OCI-M1 (cell line): Measurements from ENCODE around the gene TRPC5OS.

Experiments
- DNase-seq: peaks from one replicate; lab custom pipeline; 2025; lab: John Stamatoyannopoulos, UW

The TRPC5OS gene

DNA sequence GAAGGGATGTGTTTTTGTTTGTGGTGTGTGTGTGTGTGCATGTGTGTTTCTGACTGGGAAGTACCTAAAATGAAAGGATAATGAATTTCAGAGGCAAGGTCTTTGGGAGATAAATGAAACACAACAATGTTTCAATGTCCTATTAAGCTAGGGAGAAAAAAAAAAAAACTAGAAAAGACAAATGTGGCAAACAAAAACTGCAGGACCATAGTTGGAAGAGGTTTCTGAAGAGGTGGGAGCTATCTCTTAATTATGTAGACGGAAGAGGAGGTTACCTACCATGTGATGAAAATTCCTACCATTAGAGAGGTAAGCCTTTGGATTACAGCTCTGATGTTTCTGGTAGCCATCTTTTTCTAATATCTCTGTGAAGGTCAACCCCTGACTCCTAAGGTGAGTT is at the start of gene TRPC5OS:
TSS of gene TRPC5OS (plus strand) at position 301 of the 400 bp plus-strand sequence. CDS start 25,669 bp downstream, outside the sequence.
- DNase-seq = no peak

DNA sequence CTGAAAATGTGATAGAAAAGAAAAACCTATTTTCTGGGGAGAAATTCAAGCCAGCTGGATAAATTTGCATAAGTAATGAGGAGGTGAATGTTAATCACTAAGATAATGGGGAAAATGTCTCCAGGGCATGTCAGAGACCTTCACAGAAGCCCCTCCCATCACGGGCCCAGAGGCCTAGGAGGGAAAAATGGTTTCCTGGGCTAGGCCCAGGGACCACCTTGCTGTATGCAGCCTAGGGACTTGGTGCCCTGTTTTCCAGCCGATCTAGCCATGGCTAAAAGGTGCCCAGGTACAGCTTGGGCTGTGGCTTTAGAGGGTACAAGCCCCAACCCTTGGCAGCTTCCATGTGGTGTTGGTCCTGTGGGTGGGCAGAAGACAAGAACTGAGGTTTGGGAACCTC is 46.6 kb upstream of the TRPC5OS start:
- no peak for DNase-seq

DNA sequence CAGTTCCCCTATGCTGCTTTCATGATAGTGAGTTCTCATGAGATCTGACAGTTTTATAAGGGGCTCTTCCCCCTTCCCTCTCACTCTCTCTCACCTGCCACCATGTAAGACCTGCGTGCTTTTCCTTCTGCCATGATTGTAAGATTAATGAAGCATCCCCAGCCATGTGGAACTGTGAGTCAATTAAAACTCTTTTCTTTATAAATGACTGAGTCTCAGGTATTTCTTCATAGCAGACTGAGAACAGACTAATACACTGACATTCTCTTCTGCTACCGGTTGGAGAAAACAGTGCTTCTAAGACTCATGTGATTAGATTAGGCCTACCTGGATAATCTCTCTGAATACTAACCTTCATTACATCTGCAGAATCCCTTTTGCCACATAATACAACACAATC is 45.4 kb upstream of the TRPC5OS start:
- no peak for DNase-seq

DNA sequence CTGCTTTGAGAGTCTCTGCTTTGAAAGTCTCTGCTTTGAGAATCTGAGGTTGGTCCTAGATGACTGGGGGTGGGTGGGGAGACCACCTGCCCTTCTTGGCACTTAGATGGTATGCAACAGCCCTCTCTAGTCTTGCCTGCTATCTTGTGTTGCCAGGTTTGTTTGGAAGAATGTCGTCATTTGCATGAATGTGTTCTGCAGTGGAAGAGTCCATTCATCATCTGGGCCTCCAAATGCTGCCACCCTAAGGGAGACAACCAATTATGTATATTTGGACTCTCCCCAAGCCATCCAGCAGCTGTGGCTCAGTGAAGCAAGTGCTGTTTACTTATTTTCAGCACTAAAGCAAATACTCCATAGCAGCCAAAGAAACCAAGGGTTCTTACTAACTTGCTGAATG is 44.6 kb upstream of the TRPC5OS start:
- DNase-seq = no peak

DNA sequence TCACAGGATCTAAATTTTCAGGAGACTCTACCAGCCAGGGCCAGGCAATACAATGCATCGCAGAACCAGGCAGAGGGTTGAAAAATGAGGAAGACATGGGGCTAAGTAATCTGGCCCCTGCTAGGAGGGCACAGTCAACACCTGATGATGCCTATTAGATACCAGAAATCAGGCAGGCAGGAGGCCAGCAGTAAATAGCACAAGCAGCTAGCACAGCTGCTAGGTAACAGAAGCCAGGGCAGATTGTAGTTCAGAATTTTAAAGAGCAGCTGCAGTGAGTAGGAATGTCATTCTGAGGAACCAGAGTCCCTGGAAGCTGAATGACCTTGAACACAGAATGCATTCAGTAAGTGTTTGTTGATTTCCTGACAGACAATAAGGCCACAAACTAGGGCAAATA is 38.8 kb upstream of the TRPC5OS start:
- DNase-seq = no peak

DNA sequence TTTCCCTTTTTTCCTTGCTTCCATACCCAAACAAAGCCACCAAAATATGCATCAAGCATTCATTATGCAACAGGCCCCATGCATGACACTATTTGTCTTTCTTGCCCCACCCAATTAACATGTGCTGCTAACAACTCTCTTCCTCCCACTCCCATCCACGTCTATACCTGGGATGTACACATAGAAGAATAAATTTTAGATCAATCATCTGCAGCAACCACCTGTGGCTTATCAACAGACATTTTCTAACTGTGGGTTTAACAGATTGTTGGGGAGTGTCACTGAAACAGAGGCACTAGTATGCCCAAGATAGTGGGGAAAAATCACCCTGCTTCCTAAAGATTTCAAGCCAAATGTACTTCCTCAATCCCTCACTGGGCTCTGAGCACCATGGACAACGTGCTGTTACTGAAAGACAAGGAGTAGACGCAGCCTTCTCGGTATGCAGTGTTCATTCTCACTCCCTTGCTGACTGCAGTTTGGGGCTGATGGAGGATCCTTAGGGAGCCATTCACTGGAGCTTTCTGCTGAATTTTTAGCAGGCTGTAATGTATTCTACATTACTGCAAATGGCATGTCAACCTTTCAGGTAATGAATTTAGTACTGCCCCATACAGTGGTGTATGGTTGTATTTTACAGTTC is 28.4 kb upstream of the TRPC5OS start:
- no peak for DNase-seq

DNA sequence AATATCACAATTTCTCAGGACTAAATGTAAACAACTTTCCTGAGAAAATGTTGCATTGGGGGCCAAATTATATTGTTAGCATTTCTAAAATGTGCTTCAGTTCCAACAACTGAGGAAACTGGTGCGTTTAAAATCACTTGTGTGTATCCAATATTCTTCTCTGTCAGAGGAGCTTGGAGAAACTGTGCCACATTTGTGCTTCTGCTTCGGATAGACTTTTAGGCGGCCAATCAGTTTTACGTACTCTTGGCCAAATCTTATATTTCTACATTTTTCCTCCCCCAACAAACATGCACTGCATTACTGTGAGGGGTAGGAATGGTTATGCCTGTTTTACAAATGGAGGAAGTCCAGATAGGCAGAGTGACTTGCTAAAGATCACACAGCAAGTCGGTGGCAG is 27.4 kb upstream of the TRPC5OS start:
- no peak for DNase-seq

DNA sequence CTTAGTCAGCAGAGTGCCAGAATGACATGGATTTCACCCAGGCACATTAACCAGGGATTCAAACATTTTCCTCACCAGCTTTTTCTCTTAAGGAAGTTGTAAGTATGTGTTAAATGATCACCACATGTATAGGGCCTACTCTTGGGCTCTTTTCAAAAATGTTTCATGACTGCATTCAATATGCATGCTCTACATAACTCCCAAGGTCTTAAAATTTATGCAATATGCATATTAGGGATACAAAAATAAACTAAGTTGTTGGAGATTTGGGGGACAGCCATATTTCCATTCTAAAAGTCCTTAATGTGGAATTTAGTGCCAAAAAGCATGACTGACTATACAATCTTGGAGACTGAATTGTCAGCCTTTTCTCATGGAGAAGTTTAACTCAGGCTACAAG is 25.0 kb upstream of the TRPC5OS start:
- DNase-seq = no peak

DNA sequence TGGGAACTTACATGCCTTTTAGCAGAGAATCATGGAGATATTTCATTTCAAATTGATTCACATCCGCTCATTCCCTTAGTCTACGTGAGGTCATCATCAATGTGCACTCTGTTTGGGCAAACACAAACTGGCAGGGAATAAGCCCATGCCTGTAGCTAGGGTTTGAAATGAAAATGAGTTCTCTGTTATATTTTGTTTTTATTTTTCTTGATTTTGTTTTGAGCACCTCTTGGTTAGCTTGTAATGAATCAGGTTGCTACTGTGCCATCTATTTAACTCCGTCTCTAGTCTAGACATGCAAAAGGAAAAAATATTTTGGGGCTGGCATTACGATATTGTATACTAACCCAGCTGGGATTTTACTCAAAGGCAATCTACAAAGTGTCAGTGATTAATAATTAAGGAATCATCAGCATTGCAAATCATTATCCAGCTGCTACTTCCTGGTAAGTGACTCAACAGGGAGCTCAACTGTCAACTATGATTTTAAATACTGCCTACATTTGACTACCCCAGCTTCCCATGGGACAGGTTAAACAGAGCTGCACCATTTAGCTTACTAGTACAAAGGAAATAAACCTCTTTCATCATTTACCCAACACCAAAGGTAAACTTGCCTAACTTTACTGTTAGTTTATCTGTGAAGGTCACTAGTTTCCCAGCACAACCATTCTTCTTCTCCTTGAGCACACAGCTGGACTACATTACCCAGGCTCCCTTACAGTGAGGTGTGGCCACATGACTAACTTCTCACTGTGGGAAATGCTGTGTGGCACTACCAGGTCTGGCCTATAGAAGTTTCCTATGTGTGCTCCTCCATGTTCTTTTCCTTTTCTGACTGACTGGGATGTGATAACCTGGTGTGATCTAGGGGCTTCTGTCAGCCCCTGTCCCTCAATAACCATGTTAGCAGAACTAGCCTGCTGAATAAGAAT is 21.2 kb upstream of the TRPC5OS start:
- DNase-seq = no peak

DNA sequence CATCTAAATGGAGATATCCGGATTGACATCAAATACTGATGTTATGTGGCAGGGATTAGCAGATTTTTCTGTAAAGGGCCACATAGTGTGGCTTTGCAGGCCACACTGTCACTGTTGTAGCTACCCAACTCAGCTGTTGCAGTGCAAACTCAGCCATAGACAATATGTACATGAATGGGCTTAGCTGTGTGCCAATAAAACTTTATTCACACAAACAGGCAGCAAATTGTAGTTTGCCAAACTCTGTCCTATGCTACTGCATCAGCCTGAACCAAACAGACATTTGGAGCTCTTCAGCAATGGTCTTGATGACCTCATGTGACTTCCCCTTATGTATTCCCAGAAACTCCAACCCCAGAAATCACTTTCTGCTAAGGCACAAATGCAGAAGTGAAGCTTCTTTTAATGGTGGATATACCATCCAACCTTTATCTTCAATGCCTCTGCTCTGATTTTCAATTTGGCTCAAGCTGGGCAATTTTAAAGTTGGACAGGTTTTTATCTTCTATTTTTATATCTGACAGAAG is 18.4 kb upstream of the TRPC5OS start:
- peak; percentile 45 for DNase-seq

DNA sequence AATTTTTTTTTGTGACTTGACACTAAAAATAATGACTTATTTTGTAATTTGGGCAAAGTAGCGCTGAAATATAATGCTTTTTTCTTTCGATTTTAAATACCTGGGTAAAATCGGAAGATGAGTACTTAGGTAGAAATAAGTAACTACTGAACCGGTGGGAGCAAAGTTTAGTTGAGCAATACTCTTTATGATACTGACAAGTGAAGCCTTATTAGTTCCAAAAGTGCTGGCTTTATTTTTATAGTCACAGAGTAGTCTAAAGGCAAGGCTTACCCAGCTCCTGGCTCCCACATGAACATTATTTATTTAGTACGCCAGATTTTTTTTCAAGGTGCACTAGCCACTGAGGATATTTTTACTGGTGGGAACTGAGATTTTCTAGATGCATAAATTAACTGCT is 14.4 kb upstream of the TRPC5OS start:
- no peak for DNase-seq

DNA sequence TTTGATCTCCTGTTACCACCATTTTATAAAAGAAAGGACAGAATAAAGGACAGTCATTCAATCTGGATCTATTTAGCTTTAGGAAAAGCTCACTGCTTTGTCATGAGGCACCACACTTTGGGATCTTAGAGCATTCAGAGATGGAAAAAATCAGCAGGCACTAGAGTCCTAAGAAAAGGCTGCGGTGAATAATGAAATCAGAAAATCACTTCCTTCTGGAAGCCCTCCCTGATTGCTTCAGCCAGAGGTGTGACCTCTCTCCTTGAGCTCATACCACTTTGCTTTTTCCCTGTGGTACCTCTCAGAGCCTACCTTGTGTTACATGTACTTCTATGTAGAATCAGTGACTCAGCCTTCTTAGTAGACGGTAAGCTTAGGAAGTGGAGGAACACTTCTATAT is 8.7 kb upstream of the TRPC5OS start:
- DNase-seq = no peak

DNA sequence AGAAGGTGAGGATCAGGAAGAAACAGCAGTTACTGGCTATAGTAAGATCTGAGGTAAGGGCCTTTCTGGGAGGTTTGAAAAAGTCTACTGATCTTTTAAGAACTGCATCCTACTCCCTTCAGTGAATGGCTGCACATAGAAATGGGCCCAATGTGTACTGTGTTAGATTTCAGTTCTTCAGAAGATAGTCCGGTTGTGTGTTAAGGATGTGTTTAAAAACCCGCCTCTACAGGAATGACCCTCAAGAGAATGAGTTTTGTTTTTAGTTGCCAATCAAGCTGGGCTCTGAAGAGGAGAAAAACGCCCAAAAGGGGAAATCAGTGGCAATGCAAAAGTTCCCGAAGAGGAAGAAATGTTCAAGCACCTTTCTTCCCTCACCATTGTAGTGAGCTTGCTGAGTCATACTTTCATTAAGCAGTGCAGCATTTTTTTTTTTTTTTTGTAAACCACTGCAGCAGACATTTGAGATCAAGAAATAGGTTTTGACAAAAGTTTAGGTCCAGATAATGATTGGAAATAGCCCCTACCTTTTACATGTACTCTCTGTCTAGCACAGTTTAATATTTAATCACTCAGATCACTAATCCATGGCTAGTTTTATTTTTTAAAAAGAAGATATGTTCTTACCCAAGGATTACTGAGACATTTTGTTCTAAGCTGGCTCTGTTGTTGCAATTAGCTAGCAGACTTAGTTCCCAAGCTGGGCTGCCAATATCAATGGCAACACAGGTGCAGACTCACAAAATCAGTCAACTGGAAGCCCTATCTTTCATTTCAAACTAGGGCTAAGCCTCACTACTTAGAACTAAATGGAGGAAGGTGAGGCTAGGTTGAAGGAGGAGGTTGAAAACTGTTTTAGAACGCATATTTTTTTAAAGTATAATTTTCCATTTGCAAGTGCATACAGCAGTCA is 7.0 kb upstream of the TRPC5OS start:
- DNase-seq = peak; percentile 4

DNA sequence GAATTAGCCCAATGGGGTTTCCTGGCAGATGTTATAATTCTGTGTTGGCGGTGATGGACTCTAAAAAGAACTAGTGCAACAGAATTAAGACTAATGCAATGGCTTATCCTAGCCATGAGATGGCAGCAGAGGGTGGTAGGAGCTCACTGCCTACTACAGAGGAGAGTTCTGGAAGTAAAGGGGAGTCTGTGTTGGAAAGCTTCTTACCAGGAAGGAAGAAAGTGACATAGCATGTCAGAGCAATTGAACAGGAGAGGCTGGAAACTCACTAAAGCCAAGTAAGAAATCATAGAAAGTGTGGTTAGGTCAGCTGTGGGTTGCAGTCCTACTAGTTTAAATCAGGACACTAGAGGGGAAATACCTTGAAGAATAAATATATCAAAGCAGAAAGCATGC is 6.3 kb upstream of the TRPC5OS start:
- DNase-seq = peak; percentile 48

DNA sequence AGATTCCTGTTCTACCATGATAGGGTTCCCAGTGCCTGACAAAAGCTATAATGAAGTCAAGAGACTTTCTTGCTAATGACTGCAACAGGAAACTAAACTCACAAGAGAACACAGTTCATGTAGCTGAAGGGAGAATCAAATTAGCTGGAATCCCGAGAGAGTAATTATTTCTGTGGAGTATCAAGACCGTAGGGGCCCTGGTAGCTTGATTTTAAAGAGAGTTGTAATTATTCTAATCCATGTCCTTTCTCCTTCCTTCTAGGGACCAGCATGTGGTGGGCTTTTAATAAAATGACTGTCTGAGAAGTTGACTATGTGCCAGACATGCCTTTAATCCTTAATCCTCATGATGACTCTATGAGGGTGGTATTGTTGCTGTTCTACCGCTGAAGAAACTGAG is 1.7 kb upstream of the TRPC5OS start:
- DNase-seq = no peak

DNA sequence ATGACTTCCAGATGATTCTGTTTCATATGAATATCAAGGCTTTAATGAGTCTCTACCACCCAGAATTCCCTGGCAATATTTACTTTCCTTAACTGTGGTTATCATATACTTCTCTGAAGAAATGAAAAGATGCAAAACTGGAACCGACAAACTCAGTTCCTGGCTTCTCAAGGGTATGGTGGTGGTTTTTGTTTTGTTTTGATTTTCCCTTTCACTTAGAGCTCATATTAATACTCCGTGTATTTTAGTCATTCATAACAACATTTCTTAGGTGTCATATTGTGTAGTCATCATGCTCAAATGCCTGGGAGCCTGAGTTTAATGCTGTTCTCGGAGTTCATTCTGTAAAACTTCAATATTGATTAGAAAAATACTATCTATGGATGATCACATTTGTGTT is 665 bp downstream of the TRPC5OS start:
- DNase-seq = no peak

DNA sequence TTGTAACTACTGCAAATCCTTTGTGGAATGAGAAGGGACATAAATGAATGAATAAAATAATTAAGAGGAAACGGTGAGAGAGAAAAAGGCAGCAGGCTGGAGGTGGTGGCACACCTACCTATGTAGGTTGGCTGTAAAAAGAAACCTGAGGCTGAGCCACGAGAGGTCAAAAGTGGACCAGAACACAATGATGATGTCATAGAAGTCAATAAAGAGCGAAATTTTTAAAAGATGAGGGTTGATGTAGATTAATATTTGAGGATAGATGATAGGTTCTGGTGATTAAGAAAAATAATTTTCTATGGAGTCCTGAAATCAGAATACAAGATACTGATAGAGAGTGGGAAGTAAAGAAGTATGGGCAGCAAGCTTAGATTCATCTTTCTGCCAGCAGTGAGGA is 1.7 kb downstream of the TRPC5OS start:
- DNase-seq = no peak

DNA sequence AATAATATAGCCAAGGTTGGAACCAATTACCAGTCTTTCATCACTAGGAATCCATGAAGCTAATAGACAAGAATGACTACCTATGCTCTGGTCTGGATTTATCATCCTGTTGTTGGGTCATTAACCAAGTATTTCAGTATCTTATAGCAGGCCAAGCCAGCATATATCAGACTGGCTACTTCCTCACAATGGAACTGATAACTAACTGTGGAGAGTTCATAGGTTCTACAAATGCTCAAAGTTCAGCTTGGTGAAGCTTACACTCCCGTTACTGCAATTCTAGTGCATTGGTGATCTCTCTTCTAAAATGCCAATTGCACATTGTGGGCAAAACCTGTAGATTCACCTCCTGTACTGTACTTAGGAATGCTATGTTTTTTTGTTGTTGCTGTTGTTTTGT is 4.8 kb downstream of the TRPC5OS start:
- DNase-seq = no peak

DNA sequence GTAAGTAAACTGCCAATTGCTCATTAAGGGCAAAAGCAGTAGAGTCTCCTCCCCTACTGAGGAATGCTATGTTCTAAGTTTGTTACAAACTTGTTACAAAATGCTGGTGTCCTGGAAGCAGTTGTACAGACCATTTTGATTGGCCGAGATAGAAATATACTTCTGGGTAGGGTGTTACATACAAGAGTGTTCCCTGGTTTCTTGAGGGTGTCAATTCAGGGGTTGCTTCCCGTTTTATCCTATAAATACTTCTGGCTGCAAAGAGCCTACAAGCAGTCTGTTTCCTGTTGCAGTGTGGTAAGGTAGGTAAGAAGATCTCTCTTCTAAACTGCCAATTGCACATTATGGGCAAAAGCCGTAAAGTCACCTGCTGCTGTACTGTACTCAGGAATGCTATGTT is 5.7 kb downstream of the TRPC5OS start:
- DNase-seq = no peak

DNA sequence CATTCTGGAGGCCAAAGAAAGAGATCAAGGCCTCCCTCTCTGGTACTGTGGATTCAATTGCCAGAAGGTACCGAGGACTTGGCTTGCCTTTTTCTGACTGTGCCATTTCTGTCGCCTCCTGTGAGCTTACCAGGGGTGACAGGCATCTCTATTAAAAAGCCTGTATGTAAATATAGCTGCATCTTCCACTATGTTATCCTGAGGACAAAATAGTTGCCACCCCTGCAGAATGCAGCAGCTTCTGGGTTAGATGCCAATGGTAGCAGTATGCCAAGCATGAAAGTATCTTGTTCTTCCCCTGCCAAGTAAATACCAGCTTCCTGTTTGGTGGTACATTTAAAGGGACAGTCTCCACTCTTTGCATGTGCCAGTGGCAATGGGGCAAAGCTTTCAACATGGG is 10.7 kb downstream of the TRPC5OS start:
- no peak for DNase-seq

DNA sequence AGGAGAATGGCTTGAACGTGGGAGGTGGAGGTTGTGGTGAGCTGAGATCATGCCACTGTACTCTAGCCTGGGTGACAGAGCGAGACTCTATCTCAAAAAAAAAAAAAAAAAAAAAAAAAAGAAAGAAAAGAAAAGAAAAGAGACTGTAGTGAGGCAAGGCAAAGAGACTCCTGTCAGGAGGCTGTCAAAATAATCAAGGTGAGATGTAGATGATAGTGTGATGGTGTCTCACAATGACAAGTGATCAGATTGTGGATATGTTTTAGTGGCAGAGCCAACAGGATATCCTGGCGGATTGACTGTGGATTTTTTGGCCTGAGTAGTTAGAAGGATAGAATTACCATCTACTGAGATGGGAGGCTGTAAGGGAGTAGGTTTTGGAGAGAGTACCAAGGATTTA is 12.6 kb downstream of the TRPC5OS start:
- no peak for DNase-seq

DNA sequence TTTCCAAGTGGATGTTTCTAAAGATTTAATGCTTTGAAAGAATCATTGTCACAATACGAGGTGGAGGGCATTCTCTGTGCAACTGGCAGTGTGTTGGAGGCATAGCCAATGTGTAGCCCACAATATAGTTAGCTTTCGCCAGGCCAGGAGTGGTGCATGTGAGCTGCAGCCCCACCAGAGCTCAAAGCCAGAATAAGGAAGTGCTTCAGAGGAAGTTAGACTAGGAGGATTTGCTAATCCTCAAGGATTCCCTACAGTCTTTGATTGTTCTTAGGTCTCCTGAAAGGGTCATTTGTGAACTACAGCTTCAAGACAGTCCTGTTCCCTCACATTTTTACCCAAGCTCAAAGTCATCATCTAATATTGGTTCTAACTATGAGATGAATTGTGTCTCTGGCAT is 16.4 kb downstream of the TRPC5OS start:
- DNase-seq = no peak
